Suprapubic skin (tissue), 4 donors: Measurements from ENCODE around the gene RBP3. TPM values are rescaled to one million over a fixed set of nuclear protein-coding genes. Genes with fewer than 3 reads are reported as not detected.

ENCODE experiments used
- DNase-seq, 2 donors: peaks; one replicate each; pipeline ENCODE4 v3.0.0-alpha.2; 2019; ENCODE audit warnings: low spot score in 2 of 2
- H3K27ac ChIP-seq: fragments of 200-600 bp; sonication (generic); one replicate; pipeline ENCODE4 v1.5.1; 2019
- H3K27me3 ChIP-seq: fragments of 200-600 bp; sonication (generic); one replicate; pipeline ENCODE4 v1.5.1; 2019
- H3K36me3 ChIP-seq: fragments of 200-600 bp; sonication (generic); one replicate; pipeline ENCODE4 v1.5.1; 2019
- H3K4me1 ChIP-seq: fragments of 200-600 bp; sonication (generic); one replicate; pipeline ENCODE4 v1.5.1; 2019
- H3K4me3 ChIP-seq: fragments of 200-600 bp; sonication (generic); one replicate; pipeline ENCODE4 v1.5.1; 2019; ENCODE audit warnings: mild to moderate bottlenecking
- H3K9me3 ChIP-seq: fragments of 200-600 bp; sonication (generic); one replicate; pipeline ENCODE4 v1.5.1; 2019
- CTCF ChIP-seq, 2 donors: fragments of 200-600 bp in 1 of 2; fragments of 450-650 bp in 1 of 2; sonication (generic) in 1 of 2; IDR thresholded peaks; one replicate each; pipeline ENCODE4 v1.5.1; 2016 to 2019; ENCODE audit warnings: antibody characterized with exemption in 2 of 2, mild to moderate bottlenecking in 1 of 2, moderate library complexity in 1 of 2
- EP300 ChIP-seq: sonication (generic); formaldehyde crosslinking; IDR thresholded peaks from one replicate; pipeline ENCODE4 v1.6.1; 2017; ENCODE audit warnings: antibody characterized with exemption
- POLR2A ChIP-seq, 2 donors: fragments of 450-650 bp; IDR thresholded peaks; one replicate each; pipeline ENCODE4 v1.6.1; 2017; ENCODE audit warnings: antibody characterized with exemption in 2 of 2, mild to moderate bottlenecking in 2 of 2, moderate library complexity in 2 of 2
- POLR2AphosphoS5 ChIP-seq, 3 donors: sonication (generic); formaldehyde crosslinking; IDR thresholded peaks; one replicate each; pipeline ENCODE4 v1.6.1; 2017; ENCODE audit warnings: antibody characterized with exemption in 3 of 3
- WGBS: methylation state at CpG from one replicate; pipeline ENCODE4 v1.1.5; 2018; 5-methylcytosine and 5-hydroxymethylcytosine counted together
- total RNA-seq, 4 donors: library from RNA; depleted of rRNA; stranded (reverse); fragments of >200 nt; gene quantifications; one replicate each; pipeline ENCODE4 v1.1.0, GENCODE V29; 2016

RBP3 gene
- total RNA-seq, 4 donors from 2014 or later, result not detected

GRCh38 chr10:47404937-47405336, 56.8 kb downstream of the RBP3 start:
- no peak for TF ChIP-seq POLR2AphosphoS5 (IDR thresholded peaks at IDR 0.05)
- TF ChIP-seq CTCF (IDR thresholded peaks at IDR 0.05), result no peak
- no peak for TF ChIP-seq POLR2A (IDR thresholded peaks at IDR 0.05)
- no peak for TF ChIP-seq EP300
- WGBS, result 79% methylated on average over 2 of the region's 2 CpGs
- Histone ChIP-seq H3K36me3 (no peaks in the 10 kb centered on the region), H3K4me1 (peaks cover 56% of the 10 kb centered on the region), H3K27ac (no peak overlapping the region), H3K27me3 (no peaks in the 10 kb centered on the region), H3K4me3 (no peak overlapping the region), H3K9me3 (no peaks in the 10 kb centered on the region)
- no peak for DNase-seq

- TF ChIP-seq EP300 (no peak), POLR2AphosphoS5 (IDR thresholded peaks at IDR 0.05) (no peak), POLR2A (IDR thresholded peaks at IDR 0.05) (no peak), CTCF (IDR thresholded peaks at IDR 0.05) (no peak)
- Histone ChIP-seq H3K9me3 (no peaks in the 10 kb centered on the region), H3K27ac (no peak overlapping the region), H3K27me3 (no peaks in the 10 kb centered on the region), H3K4me1 (peaks cover 58% of the 10 kb centered on the region), H3K36me3 (no peaks in the 10 kb centered on the region), H3K4me3 (no peak overlapping the region)
- peak in 1 of 2 donors; percentile 55 for DNase-seq
- WGBS, result 93% methylated on average over 6 of the region's 11 CpGs
Observed at GRCh38 chr10:47405857-47406547, 57.8 kb downstream of the RBP3 start.

GRCh38 chr10:47406548-47406869, 58.3 kb downstream of the RBP3 start:
- H3K36me3 ChIP-seq, result no peaks in the 10 kb centered on the region
- H3K27me3 ChIP-seq, result no peaks in the 10 kb centered on the region
- peaks cover 58% of the 10 kb centered on the region for H3K4me1 ChIP-seq
- peak in 1 of 2 donors; percentile 64 for DNase-seq
- TF ChIP-seq POLR2A (IDR thresholded peaks at IDR 0.05) (no peak), EP300 (no peak), POLR2AphosphoS5 (IDR thresholded peaks at IDR 0.05) (no peak)
- no peak overlapping the region for H3K4me3 ChIP-seq
- no peaks in the 10 kb centered on the region for H3K9me3 ChIP-seq
- no peak overlapping the region for H3K27ac ChIP-seq
- 87% methylated on average over 3 of the region's 4 CpGs for WGBS

- TF ChIP-seq POLR2AphosphoS5 (IDR thresholded peaks at IDR 0.05) (no peak), CTCF (IDR thresholded peaks at IDR 0.05) (no peak), EP300 (no peak), POLR2A (IDR thresholded peaks at IDR 0.05) (no peak)
- H3K27ac ChIP-seq, result no peak overlapping the region
- no peak for DNase-seq
- 66% methylated on average over 7 of the region's 9 CpGs for WGBS
- no peaks in the 10 kb centered on the region for H3K27me3 ChIP-seq
- no peaks in the 10 kb centered on the region for H3K9me3 ChIP-seq
- H3K4me3 ChIP-seq, result no peak overlapping the region
- no peaks in the 10 kb centered on the region for H3K36me3 ChIP-seq
- peaks cover 56% of the 10 kb centered on the region for H3K4me1 ChIP-seq
Observed at GRCh38 chr10:47406870-47407691, 58.9 kb downstream of the RBP3 start.

Other genes with a start within 250 kb of the RBP3 start
- gene GDF10, start 48.2 kb upstream of the RBP3 start, total RNA-seq, result 1 to 10 TPM in 2 of 4 donors, not detected in 2; 1.3 to 1.4 TPM
- gene GDF2, start 25.9 kb upstream of the RBP3 start, total RNA-seq, result not detected
- gene ZNF488, start 35.9 kb downstream of the RBP3 start, total RNA-seq, result 1 to 10 TPM; 1.0 to 3.9 (median 2.3) TPM
- 100 to 1,000 TPM in 3 of 4 donors, 10 to 100 TPM in 1; 98.0 to 254 (median 169) TPM for gene ANXA8, start 135.8 kb downstream of the RBP3 start, total RNA-seq
- 10 to 100 TPM; 26.2 to 41.8 (median 35.9) TPM for gene FAM25G, start 143.3 kb downstream of the RBP3 start, total RNA-seq
- 10 to 100 TPM in 2 of 4 donors, 1 to 10 TPM in 2; 2.7 to 55.4 (median 11.0) TPM for gene AGAP9, start 175.3 kb downstream of the RBP3 start, total RNA-seq